Neuronal stem cell (in vitro differentiated cells): ENCODE results near the gene KLHL21.
A peak's percentile ranks its signal among the peaks of the same experiment; 100 is the strongest.

Source experiments
- DNase-seq: peaks from one replicate; pipeline ENCODE4 v3.0.0-alpha.2; 2013; ENCODE audit warnings: low spot score
- H2AFZ ChIP-seq: one replicate; pipeline ENCODE4 v1.6.1; 2013; ENCODE audit warnings: mild to moderate bottlenecking, low read length, inconsistent platforms
- H2AK5ac ChIP-seq: 2 replicates; pipeline ENCODE4 v1.6.1; 2013; ENCODE audit warnings: low read depth, mild to moderate bottlenecking, inconsistent platforms, low read length, moderate library complexity, mixed read lengths
- H2BK120ac ChIP-seq: 2 replicates; pipeline ENCODE4 v1.6.1; 2013; ENCODE audit warnings: low read depth, mild to moderate bottlenecking, inconsistent platforms, low read length, moderate library complexity, mixed read lengths
- H2BK12ac ChIP-seq: one replicate; pipeline ENCODE4 v1.6.1; 2013; ENCODE audit warnings: low read length, inconsistent platforms
- H2BK15ac ChIP-seq: 2 replicates; pipeline ENCODE4 v1.6.1; 2013; ENCODE audit warnings: mild to moderate bottlenecking, low read length, inconsistent platforms, mixed read lengths
- H2BK5ac ChIP-seq: one replicate; pipeline ENCODE4 v1.6.1; 2013; ENCODE audit warnings: inconsistent platforms, mild to moderate bottlenecking, low read length, moderate library complexity
- H3K14ac ChIP-seq: one replicate; pipeline ENCODE4 v1.6.1; 2013; ENCODE audit warnings: low read length, inconsistent platforms
- H3K18ac ChIP-seq: 2 replicates; pipeline ENCODE4 v1.6.1; 2013; ENCODE audit warnings: low read length, inconsistent platforms
- H3K23ac ChIP-seq: 2 replicates; pipeline ENCODE4 v1.6.1; 2013; ENCODE audit warnings: low read depth, mild to moderate bottlenecking, mixed read lengths, low read length, inconsistent platforms; ENCODE audit not compliant: poor library complexity
- H3K27ac ChIP-seq: replicated peaks from 3 replicates; pipeline ENCODE4 v1.5.1; 2013; ENCODE audit warnings: low read length, inconsistent platforms
- H3K27me3 ChIP-seq, 3 experiments: 2 replicates each; pipeline ENCODE4 v1.6.1; 2013; ENCODE audit warnings: low read length in 3 of 3, mild to moderate bottlenecking in 2 of 3, inconsistent platforms in 1 of 3, low read depth in 1 of 3, mixed read lengths in 1 of 3, moderate library complexity in 1 of 3; ENCODE audit not compliant: control insufficient read depth in 3 of 3, insufficient read depth in 3 of 3
- H3K36me3 ChIP-seq, 2 donors: replicated peaks in 1 of 2; 2 replicates each; pipeline ENCODE4 v1.6.1; 2013; ENCODE audit warnings: low read length in 2 of 2; ENCODE audit not compliant: control insufficient read depth in 2 of 2, insufficient read depth in 2 of 2
- H3K4ac ChIP-seq: 2 replicates; pipeline ENCODE4 v1.6.1; 2013; ENCODE audit warnings: inconsistent platforms, mild to moderate bottlenecking, low read length, moderate library complexity
- H3K4me1 ChIP-seq, 2 donors: 1 replicate in 1 of 2; 2 replicates in 1 of 2; pipeline ENCODE4 v1.6.1; 2013; ENCODE audit warnings: low read length in 2 of 2, low read depth in 1 of 2; ENCODE audit not compliant: control insufficient read depth in 2 of 2, insufficient read depth in 1 of 2
- H3K4me2 ChIP-seq: one replicate; pipeline ENCODE4 v1.6.1; 2013; ENCODE audit warnings: mild to moderate bottlenecking, low read length, inconsistent platforms; ENCODE audit not compliant: insufficient read depth, poor library complexity, severe bottlenecking
- H3K4me3 ChIP-seq, 2 donors: 2 replicates each; pipeline ENCODE4 v1.5.1; 2013; ENCODE audit warnings: low read length in 2 of 2, mild to moderate bottlenecking in 2 of 2, inconsistent platforms in 1 of 2, moderate library complexity in 1 of 2
- H3K79me1 ChIP-seq: one replicate; pipeline ENCODE4 v1.6.1; 2013; ENCODE audit warnings: low read depth, mild to moderate bottlenecking, inconsistent platforms, low read length, moderate library complexity
- H3K9ac ChIP-seq: one replicate; pipeline ENCODE4 v1.6.1; 2013; ENCODE audit warnings: mild to moderate bottlenecking, low read depth, low read length, inconsistent platforms; ENCODE audit not compliant: poor library complexity
- H3K9me3 ChIP-seq, 2 donors: replicated peaks in 1 of 2; 2 replicates each; pipeline versions ENCODE3 to v1.6.1; 2013; ENCODE audit warnings: low read length in 2 of 2, mild to moderate bottlenecking in 2 of 2, inconsistent platforms in 1 of 2, low read depth in 1 of 2, mixed read lengths in 1 of 2, moderate library complexity in 1 of 2; ENCODE audit not compliant: control insufficient read depth in 2 of 2, insufficient read depth in 1 of 2
- H4K8ac ChIP-seq: one replicate; pipeline ENCODE4 v1.6.1; 2013; ENCODE audit warnings: low read depth, mild to moderate bottlenecking, inconsistent platforms, low read length, moderate library complexity
- H4K91ac ChIP-seq: one replicate; pipeline ENCODE4 v1.6.1; 2013; ENCODE audit warnings: low read length, low read depth, mild to moderate bottlenecking, inconsistent platforms; ENCODE audit not compliant: poor library complexity
- WGBS, 2 donors: extraction: QIAGEN DNeasy Blood & Tissue Kit; methylation state at CpG; one replicate each; pipeline ENCODE4 v1.1.7; 2013; ENCODE audit warnings: missing lambda C conversion rate in 2 of 2, mixed read lengths in 1 of 2; ENCODE audit not compliant: insufficient read length in 2 of 2, insufficient replicate concordance in 1 of 2; ENCODE audit errors: extremely low coverage in 2 of 2; 5-methylcytosine and 5-hydroxymethylcytosine counted together

Gene KLHL21

DNA sequence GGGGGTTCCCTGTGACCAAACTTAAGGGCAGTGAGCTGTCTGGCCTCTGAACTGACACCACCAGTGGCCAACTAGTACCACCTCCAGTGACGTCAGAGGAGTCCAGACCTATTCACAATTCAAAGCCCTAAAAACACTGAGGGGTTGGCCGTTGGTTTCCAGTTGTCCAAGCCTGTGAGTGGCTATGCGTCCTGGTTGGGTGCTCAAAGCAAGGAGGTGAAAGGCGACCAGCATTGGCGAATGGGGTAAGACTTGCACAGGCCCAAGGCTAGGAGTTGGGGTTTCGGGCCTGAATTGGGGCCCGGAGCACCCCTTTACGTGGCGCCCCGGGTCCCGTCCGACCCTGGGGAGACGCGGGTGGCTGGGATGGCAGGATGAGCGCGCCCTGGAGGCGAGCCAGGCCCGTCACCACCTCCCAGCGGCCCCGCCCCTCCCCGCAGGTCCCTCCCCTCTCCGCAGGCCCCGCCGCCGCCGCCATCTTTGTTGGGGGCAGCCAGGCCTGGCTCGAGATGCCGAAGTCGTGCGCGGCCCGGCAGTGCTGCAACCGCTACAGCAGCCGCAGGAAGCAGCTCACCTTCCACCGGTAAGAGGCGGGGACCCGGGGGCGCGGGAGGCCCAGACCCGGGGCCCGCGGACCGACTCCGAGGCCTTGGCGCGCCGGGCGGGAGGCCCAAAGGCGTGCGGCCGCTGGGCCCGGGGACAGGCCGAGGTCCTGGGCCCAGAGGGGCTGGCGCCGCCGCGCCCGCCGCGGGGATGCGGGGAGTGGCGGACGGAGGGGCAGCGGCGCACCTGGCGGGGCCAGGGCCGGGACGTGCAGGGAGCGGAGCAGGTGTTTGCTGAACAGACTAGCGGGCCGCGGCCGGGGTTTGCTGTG, 22.3 kb upstream of the KLHL21 start, which contains the start of gene THAP3:
Gene THAP3, plus strand, starts transcription at position 159 of the 874 bp plus-strand sequence. Its CDS starts 351 bp downstream, at position 510.
- H3K23ac ChIP-seq, result peak within 1 kb of the TSS; percentile 86
- peak within 1 kb of the TSS; percentile 5 for H2BK12ac ChIP-seq
- H3K14ac ChIP-seq, result peak within 1 kb of the TSS; percentile 74
- peak within 1 kb of the TSS; percentile 53 for H4K8ac ChIP-seq
- H3K27ac ChIP-seq, result peak within 1 kb of the TSS; percentile 85
- no peak within 1 kb of the TSS for H4K91ac ChIP-seq
- peaks cover 0 to 2% of the 10 kb centered on the region in 2 donors for H3K9me3 ChIP-seq
- DNase-seq, result peak; percentile 87
- peak within 1 kb of the TSS; percentile 85 for H3K4me2 ChIP-seq
- peak within 1 kb of the TSS; percentile 95 for H2AFZ ChIP-seq
- peaks cover 5 to 8% of the 10 kb centered on the region in 2 donors for H3K4me1 ChIP-seq
- WGBS, 2 donors, result no CpG with 5 or more reads among the region's 73 CpGs
- H2BK5ac ChIP-seq, result peak within 1 kb of the TSS; percentile 75
- peak within 1 kb of the TSS; percentile 17 for H2BK120ac ChIP-seq
- peaks cover 0 to 2% (median 0%) of the 10 kb centered on the region in 3 experiments for H3K27me3 ChIP-seq
- peak within 1 kb of the TSS; percentile 94 for H3K18ac ChIP-seq
- peak within 1 kb of the TSS; percentile 92 for H3K9ac ChIP-seq
- H3K4me3 ChIP-seq, result peak within 1 kb of the TSS; percentile 82 to 94
- H3K79me1 ChIP-seq, result peaks cover 20% of the 10 kb centered on the region
- peak within 1 kb of the TSS; percentile 39 for H2BK15ac ChIP-seq
- H3K4ac ChIP-seq, result no peak within 1 kb of the TSS
- peak within 1 kb of the TSS; percentile 61 for H2AK5ac ChIP-seq
- peaks cover 52 to 86% of the 10 kb centered on the region in 2 donors for H3K36me3 ChIP-seq

DNA sequence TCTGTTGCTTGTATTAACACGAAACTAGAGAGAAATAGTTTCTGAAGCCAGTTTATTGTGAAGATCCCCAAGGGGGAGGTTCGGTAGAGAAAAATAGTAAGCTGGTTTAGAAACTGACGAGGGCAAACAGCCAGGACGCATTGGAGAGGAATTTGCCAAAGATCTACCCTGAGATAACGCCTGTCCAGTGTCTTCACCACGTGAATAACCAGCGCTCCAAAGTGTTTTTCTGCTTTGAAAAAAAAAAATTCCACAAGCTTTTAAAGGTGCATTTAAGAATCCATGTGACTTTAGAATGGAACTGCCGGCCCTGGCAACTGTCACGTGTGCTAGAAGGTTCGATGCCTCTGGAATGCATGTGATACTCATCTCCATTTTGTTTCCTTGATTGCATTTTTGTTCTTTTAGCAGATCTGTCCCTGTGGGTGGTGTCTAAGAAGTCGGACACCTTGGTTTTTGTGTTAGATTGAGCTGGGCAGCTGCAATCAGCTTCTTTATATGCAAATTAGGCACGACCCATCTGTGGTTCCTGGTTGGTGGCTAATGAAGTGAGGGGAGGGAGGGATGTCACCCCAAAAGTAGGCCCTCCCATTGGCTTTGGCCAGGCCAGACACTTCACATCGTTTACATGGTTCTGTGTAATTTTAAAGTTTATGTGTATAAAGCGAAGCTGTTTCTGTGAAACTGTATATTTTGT, 20.7 kb upstream of the KLHL21 start:
- H3K36me3 ChIP-seq, result peaks cover 47 to 86% of the 10 kb centered on the region in 2 donors
- no peak overlapping the region for H3K9ac ChIP-seq
- H3K23ac ChIP-seq, result no peak overlapping the region
- no peak overlapping the region for H4K91ac ChIP-seq
- H2BK12ac ChIP-seq, result no peak overlapping the region
- peaks cover 5 to 8% of the 10 kb centered on the region in 2 donors for H3K4me1 ChIP-seq
- H3K9me3 ChIP-seq, result peaks cover 0 to 2% of the 10 kb centered on the region in 2 donors
- peaks cover 0 to 2% (median 0%) of the 10 kb centered on the region in 3 experiments for H3K27me3 ChIP-seq
- H3K18ac ChIP-seq, result no peak overlapping the region
- H3K14ac ChIP-seq, result no peak overlapping the region
- peaks cover 24% of the 10 kb centered on the region for H3K79me1 ChIP-seq
- no peak overlapping the region for H3K4me3 ChIP-seq
- no CpG with 5 or more reads among the region's 14 CpGs for WGBS, 2 donors
- no peak overlapping the region for H2BK5ac ChIP-seq
- H4K8ac ChIP-seq, result no peak overlapping the region
- H2BK120ac ChIP-seq, result no peak overlapping the region
- no peak overlapping the region for H3K4me2 ChIP-seq
- no peak overlapping the region for H2AK5ac ChIP-seq
- no peak overlapping the region for H2BK15ac ChIP-seq
- no peak overlapping the region for H2AFZ ChIP-seq
- H3K27ac ChIP-seq, result no peak overlapping the region
- no peak for DNase-seq
- no peak overlapping the region for H3K4ac ChIP-seq

DNA sequence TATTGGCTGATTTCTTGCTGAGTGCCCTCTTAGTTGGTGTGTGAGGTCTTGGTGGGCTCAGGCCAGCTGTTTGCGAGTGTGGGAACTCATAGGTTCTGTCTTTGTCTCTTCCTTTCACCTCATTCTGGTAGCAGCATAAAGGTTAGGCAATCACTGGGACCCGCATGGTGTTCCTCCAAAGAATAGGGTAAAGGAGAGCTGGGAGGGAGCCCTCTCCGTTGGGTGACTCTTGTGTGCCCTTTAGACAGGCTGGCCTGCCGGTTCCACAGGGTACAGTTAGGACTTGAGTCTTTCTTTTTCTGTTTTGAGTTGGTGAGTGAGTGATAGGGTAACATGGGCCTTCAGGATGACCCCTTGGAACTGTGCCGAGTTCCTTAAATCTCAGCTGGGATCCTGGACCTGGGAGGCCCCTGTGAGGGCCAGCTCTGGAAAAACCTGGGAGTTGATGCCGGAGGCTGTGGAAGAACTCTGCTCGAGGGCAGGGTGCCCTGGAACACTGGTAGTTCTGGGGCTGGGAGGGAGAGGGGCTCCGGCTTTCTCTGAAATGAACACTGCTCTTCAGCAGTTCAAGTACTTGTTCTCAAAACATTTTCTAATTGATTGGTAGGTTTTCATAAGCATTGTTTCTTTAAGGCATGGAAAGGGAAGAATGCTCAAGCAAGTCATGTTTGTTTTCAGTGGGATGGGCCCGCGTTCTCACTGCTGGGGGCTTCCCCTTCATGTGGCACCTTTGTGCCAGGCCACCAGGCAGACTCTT, 19.9 kb upstream of the KLHL21 start:
- Histone ChIP-seq H3K4me1 (peaks cover 5 to 8% of the 10 kb centered on the region in 2 donors), H2BK5ac (no peak overlapping the region), H3K79me1 (peaks cover 22% of the 10 kb centered on the region), H3K23ac (no peak overlapping the region), H3K4me2 (no peak overlapping the region), H3K18ac (no peak overlapping the region), H2AK5ac (no peak overlapping the region), H3K4me3 (no peak overlapping the region), H3K27ac (no peak overlapping the region), H3K27me3 (peaks cover 0 to 2% (median 0%) of the 10 kb centered on the region in 3 experiments), H3K14ac (no peak overlapping the region), H3K9me3 (peaks cover 0 to 2% of the 10 kb centered on the region in 2 donors), H2AFZ (no peak overlapping the region), H2BK12ac (no peak overlapping the region), H3K4ac (no peak overlapping the region), H2BK120ac (no peak overlapping the region), H3K36me3 (peaks cover 41 to 86% of the 10 kb centered on the region in 2 donors), H2BK15ac (no peak overlapping the region), H3K9ac (no peak overlapping the region), H4K91ac (no peak overlapping the region), H4K8ac (no peak overlapping the region)
- WGBS, 2 donors, result no CpG with 5 or more reads among the region's 10 CpGs
- no peak for DNase-seq
